ENCODE measurements around the gene RBM5.

- TF ChIP-seq CTCF (IDR thresholded peaks at IDR 0.05): no peak
- TF ChIP-seq POLR2A (IDR thresholded peaks at IDR 0.05): no peak
Observed at GRCh38 chr3:50155491-50155878, 66.8 kb downstream of the RBM5 start.

All from lower leg skin (tissue), 3 donors.